HG03521 (cell line): ENCODE measurements around the gene TLCD3A.
"Not testable (repeated sequence)": the region's sequence is repeated elsewhere in the genome, so short reads cannot be mapped to it uniquely, and the experiment has no call there.

Source experiments
- ATAC-seq: cut with Tn5 transposase; IDR thresholded peaks from one replicate; pipeline ENCODE4 v1.9.1; 2021; ENCODE audit warnings: mild to moderate bottlenecking, moderate library complexity; ENCODE audit not compliant: unreplicated experiment

Gene TLCD3A

DNA sequence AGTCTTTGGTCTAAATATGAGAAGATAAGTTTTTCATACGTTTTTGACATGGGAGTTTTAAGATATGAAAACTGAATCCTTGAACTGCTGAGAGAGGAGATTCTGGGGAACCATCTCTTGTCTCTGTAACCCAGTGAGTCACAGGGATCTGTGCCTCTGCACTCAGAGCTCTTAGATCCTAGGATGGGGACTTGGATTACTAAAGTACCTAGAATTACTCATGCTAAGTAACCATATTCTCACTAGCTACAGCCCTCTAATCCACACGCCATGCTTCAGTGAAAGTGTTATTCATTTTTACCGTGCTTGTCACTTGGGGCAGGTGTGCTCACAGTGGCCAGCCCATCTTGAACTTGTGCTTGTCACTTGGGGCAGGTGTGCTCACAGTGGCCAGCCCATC lies 51.7 kb downstream of the TLCD3A start:
- no peak for ATAC-seq

DNA sequence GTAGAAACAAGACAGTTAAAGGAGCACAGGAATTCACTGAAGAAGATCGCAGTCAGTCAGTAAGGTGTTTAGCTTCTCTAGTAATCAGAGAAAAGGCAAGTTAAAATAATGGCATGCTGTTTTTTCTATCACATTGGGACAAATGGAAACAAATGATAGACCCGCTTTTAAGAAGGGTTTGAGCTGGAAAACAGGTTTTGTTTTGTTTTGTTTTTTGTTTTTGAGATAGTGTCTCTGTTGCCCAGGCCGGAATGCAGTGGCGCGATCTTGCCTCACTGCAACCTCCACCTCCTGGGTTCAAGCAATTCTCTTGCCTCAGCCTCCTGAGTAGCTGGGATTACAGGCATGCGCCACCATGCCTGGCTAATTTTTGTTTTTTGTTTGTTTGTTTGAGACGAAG lies 53.5 kb downstream of the TLCD3A start:
- ATAC-seq = not testable (repeated sequence)

GRCh38 chr17:787641-788221 lies 55.3 kb downstream of the TLCD3A start:
- no peak for ATAC-seq

- ATAC-seq = no peak
Observed at GRCh38 chr17:788551-788950, 56.2 kb downstream of the TLCD3A start.

- ATAC-seq = no peak
Observed at GRCh38 chr17:789160-789840, 56.9 kb downstream of the TLCD3A start.

GRCh38 chr17:789931-790873 lies 57.8 kb downstream of the TLCD3A start:
- not testable (repeated sequence) for ATAC-seq

GRCh38 chr17:790874-791247 lies 58.5 kb downstream of the TLCD3A start:
- ATAC-seq = not testable (repeated sequence)

- no peak for ATAC-seq
Observed at GRCh38 chr17:791829-792228, 59.4 kb downstream of the TLCD3A start.

DNA sequence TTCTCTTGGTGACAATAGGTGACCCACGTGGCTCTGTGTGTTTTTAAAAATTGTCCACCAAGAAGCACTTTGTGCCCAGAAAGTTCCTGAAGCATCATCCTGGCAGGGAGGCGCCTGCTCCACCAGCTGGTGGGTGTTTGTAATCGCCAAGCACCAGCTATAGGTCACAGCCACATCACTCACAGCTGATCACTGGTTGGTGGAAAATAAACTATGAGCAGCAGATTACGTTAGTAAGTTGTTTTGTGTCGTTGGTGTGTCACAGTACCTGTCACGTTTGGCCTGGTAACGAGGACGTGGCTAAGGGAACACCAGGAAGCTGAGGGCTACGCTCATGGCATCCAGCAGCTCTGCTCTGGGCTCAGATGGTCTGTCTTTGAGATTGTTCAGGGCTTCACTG lies 59.9 kb downstream of the TLCD3A start:
- no peak for ATAC-seq
